ENCODE measurements around the gene TSPAN6.

The TSPAN6 gene

GRCh38 chrX:100647095-100647494 lies 10.5 kb upstream of the TSPAN6 start:
- no peak for DNase-seq

- DNase-seq: no peak
Measured at GRCh38 chrX:100645106-100645505, 8.5 kb upstream of the TSPAN6 start.

GRCh38 chrX:100643956-100644860 lies 7.6 kb upstream of the TSPAN6 start, which contains the start of gene SRPX2:
TSS of gene SRPX2 (plus strand) at chrX:100644199. CDS start at chrX:100646323, 2,124 bp downstream.
- DNase-seq: peak; percentile 0

- no peak for DNase-seq
Measured at GRCh38 chrX:100643212-100643611, 6.6 kb upstream of the TSPAN6 start.

- DNase-seq: no peak
Measured at GRCh38 chrX:100642290-100642689, 5.7 kb upstream of the TSPAN6 start.

GRCh38 chrX:100635989-100636320 lies 651 bp downstream of the TSPAN6 start:
- no peak for DNase-seq

GRCh38 chrX:100635040-100635439 lies 1.6 kb downstream of the TSPAN6 start:
- DNase-seq: no peak

- peak; percentile 2 for DNase-seq
Measured at GRCh38 chrX:100625985-100626491, 10.6 kb downstream of the TSPAN6 start.

- no peak for DNase-seq
Measured at GRCh38 chrX:100623001-100623400, 13.6 kb downstream of the TSPAN6 start.

GRCh38 chrX:100615005-100615404 lies 21.6 kb downstream of the TSPAN6 start:
- peak; percentile 4 for DNase-seq

GRCh38 chrX:100611951-100612350 lies 24.7 kb downstream of the TSPAN6 start:
- DNase-seq: no peak

- no peak for DNase-seq
Measured at GRCh38 chrX:100609591-100609990, 27.0 kb downstream of the TSPAN6 start.

GRCh38 chrX:100606753-100607152 lies 29.9 kb downstream of the TSPAN6 start:
- no peak for DNase-seq

- no peak for DNase-seq
Measured at GRCh38 chrX:100600758-100601157, 35.8 kb downstream of the TSPAN6 start.

- no peak for DNase-seq
Measured at GRCh38 chrX:100600340-100600739, 36.3 kb downstream of the TSPAN6 start.

- DNase-seq: no peak
Measured at GRCh38 chrX:100599456-100599855, 37.1 kb downstream of the TSPAN6 start.

- no peak for DNase-seq
Measured at GRCh38 chrX:100596601-100597000, 40.0 kb downstream of the TSPAN6 start.

GRCh38 chrX:100593581-100593980 lies 43.0 kb downstream of the TSPAN6 start:
- DNase-seq: no peak

- no peak for DNase-seq
Measured at GRCh38 chrX:100593126-100593525, 43.5 kb downstream of the TSPAN6 start.

GRCh38 chrX:100591256-100592051 lies 45.2 kb downstream of the TSPAN6 start:
- no peak for DNase-seq

GRCh38 chrX:100587861-100588260 lies 48.7 kb downstream of the TSPAN6 start:
- no peak for DNase-seq

- DNase-seq: no peak
Measured at GRCh38 chrX:100586747-100587146, 49.9 kb downstream of the TSPAN6 start.

- DNase-seq: no peak
Measured at GRCh38 chrX:100584611-100585010, 52.0 kb downstream of the TSPAN6 start, which contains the start of gene TNMD. TSS of gene TNMD (plus strand) at chrX:100584936. CDS start at chrX:100585019, 83 bp downstream.

Measured in CD4-positive, alpha-beta T cell treated with Interleukin-12 subunit alpha and Interleukin-12 subunit beta, for 1 hour (primary cell).